GM12878 (cell line): ENCODE data around the gene SPTAN1. TPM values are rescaled to one million over a fixed set of nuclear protein-coding genes. Genes with fewer than 3 reads are reported as not detected.

Experiments
- ATAC-seq: fragments of 200-7000 bp; cut with Tn5 transposase; 3 replicates; pipeline ENCODE4 v1.9.1; 2020; ENCODE audit warnings: mild to moderate bottlenecking, moderate library complexity
- BruUV-seq: library from RNA; stranded (reverse); fragments of 400-500 nt; replicated peaks from 2 replicates; lab custom pipeline; 2021; lab: Mats Ljungman, UMichigan
- CTCF ChIA-PET: fragments of 300-600 bp; sonication (Branson Sonifier 250); formaldehyde crosslinking; extraction: SDS; loops from one replicate; lab custom pipeline; 2021; ENCODE audit warnings: inconsistent platforms; lab: Yijun Ruan, JAX
- POLR2A ChIA-PET: fragments of 350-600 bp; formaldehyde crosslinking; extraction: SDS; loops from one replicate; lab custom pipeline; 2021; ENCODE audit warnings: inconsistent platforms; lab: Charles Lee
- RAD21 ChIA-PET: fragments of 300-600 bp; sonication (Branson Sonifier 250); formaldehyde crosslinking; loops from one replicate; lab custom pipeline; 2023; ENCODE audit warnings: antibody characterized with exemption; ENCODE audit not compliant: unreplicated experiment; lab: Charles Lee
- SMC1A ChIA-PET: fragments of 300-600 bp; sonication (Branson Sonifier 250); formaldehyde crosslinking; loops from one replicate; lab custom pipeline; 2023; ENCODE audit not compliant: unreplicated experiment, uncharacterized antibody; lab: Charles Lee
- DNase-seq: peaks from one replicate; pipeline ENCODE4 v3.0.0-alpha.2; 2011; ENCODE audit warnings: low read depth, low spot score
- FAIRE-seq: peaks from 3 replicates; lab custom pipeline; 2011; peaks lifted over from hg19 to GRCh38; lab: Jason Lieb, UNC
- H2AFZ ChIP-seq: 2 replicates; pipeline ENCODE4 v1.6.0; 2011; ENCODE audit warnings: low read depth, low read length, control low read depth; ENCODE audit not compliant: control insufficient read depth
- H3K27ac ChIP-seq: 2 replicates; pipeline ENCODE4 v1.5.1; 2011; ENCODE audit warnings: control low read depth; ENCODE audit not compliant: control insufficient read depth, insufficient read depth
- H3K27me3 ChIP-seq, 2 experiments: replicated peaks in 1 of 2; 2 replicates each; pipeline versions ENCODE4 v1.6.0 to v1.6.1; 2011; ENCODE audit warnings: low read length in 1 of 2; ENCODE audit not compliant: control insufficient read depth in 2 of 2, insufficient read depth in 2 of 2
- H3K36me3 ChIP-seq, 2 experiments: 2 replicates each; pipeline ENCODE4 v1.5.1; 2011; ENCODE audit warnings: low read length in 1 of 2; ENCODE audit not compliant: control insufficient read depth in 2 of 2, insufficient read depth in 2 of 2
- H3K4me1 ChIP-seq: 2 replicates; pipeline ENCODE4 v1.6.1; 2011; ENCODE audit warnings: mild to moderate bottlenecking, low read length, moderate library complexity, mixed read lengths; ENCODE audit not compliant: control insufficient read depth, insufficient read depth
- H3K4me2 ChIP-seq: 2 replicates; pipeline ENCODE4 v1.6.0; 2011; ENCODE audit warnings: control low read depth; ENCODE audit not compliant: control insufficient read depth, insufficient read depth
- H3K4me3 ChIP-seq: fragments of 200-600 bp; sonication (generic); 2 replicates; pipeline ENCODE4 v1.5.1; 2016
- H3K79me2 ChIP-seq: 2 replicates; pipeline ENCODE4 v1.6.0; 2011; ENCODE audit warnings: low read length; ENCODE audit not compliant: control insufficient read depth, insufficient read depth
- H3K9ac ChIP-seq: 2 replicates; pipeline ENCODE4 v1.8.0; 2011; ENCODE audit warnings: low read length, control low read depth, mixed read lengths; ENCODE audit not compliant: control insufficient read depth, insufficient read depth
- H3K9me3 ChIP-seq: replicated peaks from 3 replicates; pipeline ENCODE4 v1.5.1; 2011; ENCODE audit warnings: mild to moderate bottlenecking, low read length; ENCODE audit not compliant: control insufficient read depth, insufficient read depth
- H4K20me1 ChIP-seq: 2 replicates; pipeline ENCODE4 v1.6.0; 2011; ENCODE audit not compliant: control insufficient read depth, insufficient read depth
- CHD4 ChIP-seq: fragments of 200-600 bp; sonication (generic); IDR thresholded peaks from 2 replicates; pipeline ENCODE4 v1.6.1; 2016; ENCODE audit warnings: mild to moderate bottlenecking
- JUNB ChIP-seq: IDR thresholded peaks from 2 replicates; pipeline ENCODE4 v1.6.1; 2016; ENCODE audit warnings: antibody characterized with exemption, mild to moderate bottlenecking
- RCOR1 ChIP-seq: conservative IDR thresholded peaks from 2 replicates; pipeline ENCODE4 v1.6.1; 2012; ENCODE audit warnings: low read depth, low read length, improper control_type of control experiment
- SIX5 ChIP-seq: IDR thresholded peaks from 2 replicates; pipeline ENCODE4 v1.6.1; 2011; ENCODE audit warnings: mild to moderate bottlenecking, low read depth, low read length, moderate library complexity; ENCODE audit not compliant: severe bottlenecking
- SMC3 ChIP-seq: IDR thresholded peaks from 2 replicates; pipeline ENCODE4 v1.6.1; 2011; ENCODE audit warnings: low read length, improper control_type of control experiment, borderline replicate concordance
- WRNIP1 ChIP-seq: IDR thresholded peaks from 2 replicates; pipeline ENCODE4 v1.6.1; 2011; ENCODE audit warnings: low read depth, low read length, improper control_type of control experiment, borderline replicate concordance
- ZNF24 ChIP-seq: fragments of 450-650 bp; IDR thresholded peaks from 2 replicates; pipeline ENCODE4 v1.6.1; 2017; ENCODE audit warnings: antibody characterized with exemption, mild to moderate bottlenecking
- WGBS: methylation state at CpG from one replicate; pipeline ENCODE4 v1.1.6; 2016; ENCODE audit warnings: low lambda C conversion rate; ENCODE audit not compliant: insufficient replicate concordance, insufficient coverage; ENCODE audit errors: missing lambda C conversion rate; 5-methylcytosine and 5-hydroxymethylcytosine counted together
- in situ Hi-C: fragments of 300-500 bp; cut with MboI; formaldehyde crosslinking; loops from 9 replicates; pipeline ENCODE4 v1.14.3; 2018; ENCODE audit warnings: mixed read lengths
- intact Hi-C: fragments of 100-400 bp; cut with micrococcal nuclease; formaldehyde crosslinking; loops from one replicate; pipeline ENCODE4 v1.14.2; 2022; ENCODE audit not compliant: unreplicated experiment
- polyA plus RNA-seq, 11 experiments: library from polyadenylated mRNA; depleted of rRNA in 4 of 11; unstranded in 6 of 11; stranded (reverse) in 5 of 11; fragments of >200 nt; fragmentation: Nextera tagmentation in 4 of 11; fragmentation: Illumina TruSeq in 1 of 11; extraction: Ambion mirVana in 4 of 11; extraction: Trizol in 1 of 11; gene quantifications; 1 replicate in 1 of 11; 2 replicates in 10 of 11; pipeline versions ENCODE4 v1.2.1 to v1.2.3, GENCODE V29; 2011 to 2016; ENCODE audit warnings: inconsistent platforms in 2 of 11, missing spikeins in 2 of 11, low read depth in 1 of 11
- total RNA-seq, 4 experiments: library from RNA; depleted of rRNA in 3 of 4; stranded (reverse); fragments of >200 nt in 3 of 4; fragmentation: Illumina TruSeq in 1 of 4; extraction: Trizol in 1 of 4; gene quantifications; 2 replicates each; pipeline versions ENCODE4 v1.2.1 to v1.2.3, GENCODE V29; 2013 to 2021
- TF ChIP-seq, protein P1 (sequence below): IDR thresholded peaks from 2 replicates; pipeline ENCODE4 v1.6.1; 2012; ENCODE audit warnings: low read depth, low read length, improper control_type of control experiment
- TF ChIP-seq, protein P2 (sequence below): fragments of 450-650 bp; formaldehyde crosslinking; IDR thresholded peaks from 2 replicates; pipeline ENCODE4 v1.4.0; 2020; ENCODE audit warnings: mild to moderate bottlenecking, moderate library complexity
- TF ChIP-seq, protein P3 (sequence below): fragments of 450-650 bp; IDR thresholded peaks from 2 replicates; pipeline ENCODE4 v1.6.1; 2017; ENCODE audit warnings: antibody characterized with exemption, mild to moderate bottlenecking, moderate library complexity

SPTAN1 gene
- total and polyA plus RNA-seq, 10 of the 15 experiments (the other 5 are each of a cell fraction or from before 2014, with no cell fraction given): 18.7 to 156 (median 73.6) TPM

DNA sequence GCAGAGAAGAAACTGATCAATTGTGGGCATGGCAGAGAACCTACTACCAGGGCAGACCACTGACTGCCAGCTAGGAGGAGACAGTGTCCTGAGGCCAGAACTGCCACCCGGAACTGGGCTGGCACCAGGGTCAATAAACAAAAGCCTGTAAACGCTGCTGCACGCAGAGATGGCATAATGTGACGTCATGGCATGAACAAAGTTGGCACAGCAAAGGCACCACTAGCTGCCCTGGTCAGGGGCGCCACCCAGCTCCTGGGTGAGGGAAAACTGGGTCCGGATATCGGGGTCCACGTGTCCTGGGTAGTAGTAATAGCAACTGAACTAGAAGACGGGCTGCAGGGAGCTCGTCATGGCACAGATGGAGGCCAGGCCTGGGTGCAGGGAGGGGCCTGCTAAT lies 72.2 kb downstream of the SPTAN1 start:
- no peak for DNase-seq
- ChIA-PET SMC1A (no interaction called here), CTCF (interaction anchor here (1.2 to 1.4 kb wide), 2 partner anchors 13 to 120 kb away, joined by 3 read pairs; partner anchors contain the start of gene GLE1), POLR2A (no interaction called here), RAD21 (no interaction called here)
- intact Hi-C loops: no loop called here
- 90% methylated on average over 10 of the region's 10 CpGs for WGBS
- Histone ChIP-seq H3K4me2 (no peak overlapping the region), H3K4me1 (no peaks in the 10 kb centered on the region), H2AFZ (no peak overlapping the region), H3K4me3 (no peak overlapping the region), H3K36me3 (peaks cover 15 to 32% of the 10 kb centered on the region in 2 experiments), H4K20me1 (no peaks in the 10 kb centered on the region; the same call in 1 of the 2 replicates), H3K9me3 (no peaks in the 10 kb centered on the region), H3K9ac (no peak overlapping the region), H3K27ac (no peak overlapping the region), H3K27me3 (no peaks in the 10 kb centered on the region), H3K79me2 (no peaks in the 10 kb centered on the region)
- FAIRE-seq: no peak
- no peak for ATAC-seq
- BruUV-seq: no TSS peak
- in situ Hi-C loops: no loop called here
- TF ChIP-seq RCOR1 (no peak), JUNB (no peak), SMC3 (no peak), CHD4 (no peak), SIX5 (no peak), ZNF24 (no peak), WRNIP1 (no peak)
- TF ChIP-seq, protein P1, sequence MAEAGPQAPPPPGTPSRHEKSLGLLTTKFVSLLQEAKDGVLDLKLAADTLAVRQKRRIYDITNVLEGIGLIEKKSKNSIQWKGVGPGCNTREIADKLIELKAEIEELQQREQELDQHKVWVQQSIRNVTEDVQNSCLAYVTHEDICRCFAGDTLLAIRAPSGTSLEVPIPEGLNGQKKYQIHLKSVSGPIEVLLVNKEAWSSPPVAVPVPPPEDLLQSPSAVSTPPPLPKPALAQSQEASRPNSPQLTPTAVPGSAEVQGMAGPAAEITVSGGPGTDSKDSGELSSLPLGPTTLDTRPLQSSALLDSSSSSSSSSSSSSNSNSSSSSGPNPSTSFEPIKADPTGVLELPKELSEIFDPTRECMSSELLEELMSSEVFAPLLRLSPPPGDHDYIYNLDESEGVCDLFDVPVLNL: no peak
- TF ChIP-seq, protein P2, sequence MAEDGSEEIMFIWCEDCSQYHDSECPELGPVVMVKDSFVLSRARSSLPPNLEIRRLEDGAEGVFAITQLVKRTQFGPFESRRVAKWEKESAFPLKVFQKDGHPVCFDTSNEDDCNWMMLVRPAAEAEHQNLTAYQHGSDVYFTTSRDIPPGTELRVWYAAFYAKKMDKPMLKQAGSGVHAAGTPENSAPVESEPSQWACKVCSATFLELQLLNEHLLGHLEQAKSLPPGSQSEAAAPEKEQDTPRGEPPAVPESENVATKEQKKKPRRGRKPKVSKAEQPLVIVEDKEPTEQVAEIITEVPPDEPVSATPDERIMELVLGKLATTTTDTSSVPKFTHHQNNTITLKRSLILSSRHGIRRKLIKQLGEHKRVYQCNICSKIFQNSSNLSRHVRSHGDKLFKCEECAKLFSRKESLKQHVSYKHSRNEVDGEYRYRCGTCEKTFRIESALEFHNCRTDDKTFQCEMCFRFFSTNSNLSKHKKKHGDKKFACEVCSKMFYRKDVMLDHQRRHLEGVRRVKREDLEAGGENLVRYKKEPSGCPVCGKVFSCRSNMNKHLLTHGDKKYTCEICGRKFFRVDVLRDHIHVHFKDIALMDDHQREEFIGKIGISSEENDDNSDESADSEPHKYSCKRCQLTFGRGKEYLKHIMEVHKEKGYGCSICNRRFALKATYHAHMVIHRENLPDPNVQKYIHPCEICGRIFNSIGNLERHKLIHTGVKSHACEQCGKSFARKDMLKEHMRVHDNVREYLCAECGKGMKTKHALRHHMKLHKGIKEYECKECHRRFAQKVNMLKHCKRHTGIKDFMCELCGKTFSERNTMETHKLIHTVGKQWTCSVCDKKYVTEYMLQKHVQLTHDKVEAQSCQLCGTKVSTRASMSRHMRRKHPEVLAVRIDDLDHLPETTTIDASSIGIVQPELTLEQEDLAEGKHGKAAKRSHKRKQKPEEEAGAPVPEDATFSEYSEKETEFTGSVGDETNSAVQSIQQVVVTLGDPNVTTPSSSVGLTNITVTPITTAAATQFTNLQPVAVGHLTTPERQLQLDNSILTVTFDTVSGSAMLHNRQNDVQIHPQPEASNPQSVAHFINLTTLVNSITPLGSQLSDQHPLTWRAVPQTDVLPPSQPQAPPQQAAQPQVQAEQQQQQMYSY (CRISPR knock-in tag): no peak
- TF ChIP-seq, protein P3, sequence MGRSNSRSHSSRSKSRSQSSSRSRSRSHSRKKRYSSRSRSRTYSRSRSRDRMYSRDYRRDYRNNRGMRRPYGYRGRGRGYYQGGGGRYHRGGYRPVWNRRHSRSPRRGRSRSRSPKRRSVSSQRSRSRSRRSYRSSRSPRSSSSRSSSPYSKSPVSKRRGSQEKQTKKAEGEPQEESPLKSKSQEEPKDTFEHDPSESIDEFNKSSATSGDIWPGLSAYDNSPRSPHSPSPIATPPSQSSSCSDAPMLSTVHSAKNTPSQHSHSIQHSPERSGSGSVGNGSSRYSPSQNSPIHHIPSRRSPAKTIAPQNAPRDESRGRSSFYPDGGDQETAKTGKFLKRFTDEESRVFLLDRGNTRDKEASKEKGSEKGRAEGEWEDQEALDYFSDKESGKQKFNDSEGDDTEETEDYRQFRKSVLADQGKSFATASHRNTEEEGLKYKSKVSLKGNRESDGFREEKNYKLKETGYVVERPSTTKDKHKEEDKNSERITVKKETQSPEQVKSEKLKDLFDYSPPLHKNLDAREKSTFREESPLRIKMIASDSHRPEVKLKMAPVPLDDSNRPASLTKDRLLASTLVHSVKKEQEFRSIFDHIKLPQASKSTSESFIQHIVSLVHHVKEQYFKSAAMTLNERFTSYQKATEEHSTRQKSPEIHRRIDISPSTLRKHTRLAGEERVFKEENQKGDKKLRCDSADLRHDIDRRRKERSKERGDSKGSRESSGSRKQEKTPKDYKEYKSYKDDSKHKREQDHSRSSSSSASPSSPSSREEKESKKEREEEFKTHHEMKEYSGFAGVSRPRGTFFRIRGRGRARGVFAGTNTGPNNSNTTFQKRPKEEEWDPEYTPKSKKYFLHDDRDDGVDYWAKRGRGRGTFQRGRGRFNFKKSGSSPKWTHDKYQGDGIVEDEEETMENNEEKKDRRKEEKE: no peak
